Smooth muscle cell (in vitro differentiated cells): ENCODE measurements around the gene LLGL2. TPM values are rescaled to one million over a fixed set of nuclear protein-coding genes. Genes with fewer than 3 reads are reported as not detected.
"Not testable (repeated sequence)": the region's sequence is repeated elsewhere in the genome, so short reads cannot be mapped to it uniquely, and the experiment has no call there.

Source experiments
- DNase-seq: peaks from one replicate; lab custom pipeline; 2025; ENCODE audit not compliant: unreplicated experiment; lab: John Stamatoyannopoulos, UW
- H2AFZ ChIP-seq: fragments of 200-600 bp; sonication (generic); 2 replicates; pipeline ENCODE4 v1.6.0; 2016; ENCODE audit warnings: antibody characterized with exemption, low read depth, mild to moderate bottlenecking
- H3F3A ChIP-seq: fragments of 200-600 bp; sonication (generic); 2 replicates; pipeline ENCODE4 v1.6.0; 2017; ENCODE audit warnings: antibody characterized with exemption, low read depth
- H3K27ac ChIP-seq: fragments of 200-600 bp; sonication (generic); 2 replicates; pipeline ENCODE4 v1.5.1; 2016; ENCODE audit warnings: low read depth, mild to moderate bottlenecking
- H3K27me3 ChIP-seq: fragments of 200-600 bp; sonication (generic); 2 replicates; pipeline ENCODE4 v1.6.1; 2016; ENCODE audit warnings: low read depth, mild to moderate bottlenecking
- H3K36me3 ChIP-seq: fragments of 200-600 bp; sonication (generic); 2 replicates; pipeline ENCODE4 v1.5.1; 2016; ENCODE audit warnings: low read depth
- H3K4me1 ChIP-seq: fragments of 200-600 bp; sonication (generic); 2 replicates; pipeline ENCODE4 v1.5.1; 2016; ENCODE audit warnings: low read depth
- H3K4me2 ChIP-seq: fragments of 200-600 bp; sonication (generic); 2 replicates; pipeline ENCODE4 v1.6.0; 2016; ENCODE audit warnings: mild to moderate bottlenecking
- H3K4me3 ChIP-seq: fragments of 200-600 bp; sonication (generic); 2 replicates; pipeline ENCODE4 v1.5.1; 2016; ENCODE audit warnings: mild to moderate bottlenecking
- H3K79me2 ChIP-seq: fragments of 200-600 bp; sonication (generic); 2 replicates; pipeline ENCODE4 v1.6.0; 2016; ENCODE audit warnings: low read depth, mild to moderate bottlenecking
- H3K9ac ChIP-seq: fragments of 200-600 bp; sonication (generic); 2 replicates; pipeline ENCODE4 v1.6.0; 2016; ENCODE audit warnings: low read depth
- H3K9me3 ChIP-seq: fragments of 200-600 bp; sonication (generic); replicated peaks from 2 replicates; pipeline ENCODE4 v1.5.1; 2016; ENCODE audit warnings: low read depth
- H4K20me1 ChIP-seq: fragments of 200-600 bp; sonication (generic); 2 replicates; pipeline ENCODE4 v1.6.0; 2016; ENCODE audit warnings: low read depth
- CTCF ChIP-seq: fragments of 200-600 bp; sonication (generic); IDR thresholded peaks from 2 replicates; pipeline ENCODE4 v1.5.1; 2017; ENCODE audit warnings: borderline replicate concordance, mild to moderate bottlenecking, antibody characterized with exemption; ENCODE audit not compliant: insufficient read depth, poor library complexity, severe bottlenecking
- WGBS: methylation state at CpG from one replicate; pipeline ENCODE4 v1.1.7; 2016; ENCODE audit warnings: low lambda C conversion rate; 5-methylcytosine and 5-hydroxymethylcytosine counted together
- polyA plus RNA-seq: library from polyadenylated mRNA; unstranded; fragments of >200 nt; fragmentation: Nextera tagmentation; extraction: Ambion mirVana; gene quantifications from 2 replicates; pipeline ENCODE4 v1.2.1, GENCODE V29; 2016
- total RNA-seq: library from RNA; depleted of rRNA; stranded (reverse); fragments of >200 nt; gene quantifications from 2 replicates; pipeline ENCODE4 v1.2.3, GENCODE V29; 2014

Gene LLGL2
- total and polyA plus RNA-seq, 2 experiments from 2014 or later, result 9.9 to 12.7 TPM

- Histone ChIP-seq H3K4me2 (no peak overlapping the region), H3K9me3 (no peaks in the 10 kb centered on the region), H3K4me3 (no peak overlapping the region), H3K4me1 (no peaks in the 10 kb centered on the region), H2AFZ (no peak overlapping the region), H3F3A (no peaks in the 10 kb centered on the region), H4K20me1 (no peaks in the 10 kb centered on the region), H3K36me3 (no peaks in the 10 kb centered on the region), H3K9ac (no peak overlapping the region), H3K27me3 (no peaks in the 10 kb centered on the region), H3K27ac (no peak overlapping the region), H3K79me2 (no peaks in the 10 kb centered on the region)
- 96% methylated on average over 29 of the region's 29 CpGs for WGBS
- DNase-seq, result no peak
- no peak for TF ChIP-seq CTCF
Observed at GRCh38 chr17:75574404-75575036, 49.0 kb downstream of the LLGL2 start.

- no peaks in the 10 kb centered on the region for H4K20me1 ChIP-seq
- no peaks in the 10 kb centered on the region for H3F3A ChIP-seq
- no peak overlapping the region for H2AFZ ChIP-seq
- no peak for DNase-seq
- no peaks in the 10 kb centered on the region for H3K27me3 ChIP-seq
- H3K4me1 ChIP-seq, result no peaks in the 10 kb centered on the region
- no peak for TF ChIP-seq CTCF
- WGBS, result 92% methylated on average over 10 of the region's 10 CpGs
- H3K9ac ChIP-seq, result no peak overlapping the region
- H3K4me2 ChIP-seq, result no peak overlapping the region
- no peaks in the 10 kb centered on the region for H3K79me2 ChIP-seq
- no peaks in the 10 kb centered on the region for H3K36me3 ChIP-seq
- H3K9me3 ChIP-seq, result no peaks in the 10 kb centered on the region
- H3K27ac ChIP-seq, result no peak overlapping the region
- no peak overlapping the region for H3K4me3 ChIP-seq
Observed at GRCh38 chr17:75575197-75575596, 49.7 kb downstream of the LLGL2 start.

DNA sequence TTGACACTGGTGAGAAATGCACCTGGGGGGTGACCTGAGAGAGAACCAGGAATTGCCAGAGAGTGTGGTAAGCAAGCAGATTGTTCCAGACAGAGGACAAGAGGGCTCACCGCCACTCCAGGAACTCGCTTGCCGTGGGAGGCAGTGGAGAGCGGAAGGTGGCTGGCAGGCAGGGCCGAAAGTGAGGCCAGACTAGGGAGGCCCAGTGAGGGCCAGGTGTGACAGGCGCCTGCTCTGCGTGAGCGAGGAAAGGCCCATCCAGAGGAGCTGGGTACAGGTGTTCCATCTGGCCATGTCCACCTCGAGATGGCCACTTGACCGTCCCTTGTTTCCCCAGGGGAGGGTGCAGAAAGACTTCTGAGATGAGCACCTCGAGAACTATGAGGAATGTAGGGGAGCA, 50.2 kb downstream of the LLGL2 start:
- no peaks in the 10 kb centered on the region for H3K4me1 ChIP-seq
- H3K79me2 ChIP-seq, result no peaks in the 10 kb centered on the region
- TF ChIP-seq CTCF, result no peak
- DNase-seq, result no peak
- no peak overlapping the region for H3K9ac ChIP-seq
- 81% methylated on average over 11 of the region's 11 CpGs for WGBS
- no peaks in the 10 kb centered on the region for H4K20me1 ChIP-seq
- no peak overlapping the region for H3K4me2 ChIP-seq
- no peaks in the 10 kb centered on the region for H3F3A ChIP-seq
- no peak overlapping the region for H3K27ac ChIP-seq
- no peak overlapping the region for H2AFZ ChIP-seq
- no peaks in the 10 kb centered on the region for H3K9me3 ChIP-seq
- no peaks in the 10 kb centered on the region for H3K27me3 ChIP-seq
- no peaks in the 10 kb centered on the region for H3K36me3 ChIP-seq
- H3K4me3 ChIP-seq, result no peak overlapping the region

DNA sequence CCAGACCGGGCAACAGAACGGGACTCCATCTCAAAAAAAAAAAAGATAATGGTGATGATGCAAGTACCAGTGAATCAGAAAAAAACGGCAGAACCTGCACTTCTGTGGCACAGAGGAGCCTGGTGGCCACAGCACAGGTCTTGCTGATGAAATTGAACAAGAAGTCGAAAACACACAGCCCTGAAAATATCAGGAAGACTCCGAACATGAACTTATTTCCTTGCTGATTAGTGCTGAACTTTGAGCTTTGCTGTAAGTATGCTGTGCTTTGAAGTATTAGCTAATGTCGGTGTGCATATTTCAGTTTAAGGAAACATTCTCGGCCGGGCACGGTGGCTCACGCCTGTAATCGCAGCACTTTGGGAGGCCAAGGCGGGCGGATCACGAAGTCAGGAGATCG, 51.2 kb downstream of the LLGL2 start:
- H3K9ac ChIP-seq, result no peak overlapping the region
- no peaks in the 10 kb centered on the region for H3K79me2 ChIP-seq
- no peaks in the 10 kb centered on the region for H3K27me3 ChIP-seq
- DNase-seq, result no peak
- 76% methylated on average over 14 of the region's 15 CpGs for WGBS
- H3K36me3 ChIP-seq, result no peaks in the 10 kb centered on the region
- no peak for TF ChIP-seq CTCF
- H3K4me3 ChIP-seq, result no peak overlapping the region
- no peaks in the 10 kb centered on the region for H4K20me1 ChIP-seq
- no peaks in the 10 kb centered on the region for H3K4me1 ChIP-seq
- no peak overlapping the region for H3K27ac ChIP-seq
- no peak overlapping the region for H2AFZ ChIP-seq
- no peaks in the 10 kb centered on the region for H3K9me3 ChIP-seq
- no peak overlapping the region for H3K4me2 ChIP-seq
- no peaks in the 10 kb centered on the region for H3F3A ChIP-seq

DNA sequence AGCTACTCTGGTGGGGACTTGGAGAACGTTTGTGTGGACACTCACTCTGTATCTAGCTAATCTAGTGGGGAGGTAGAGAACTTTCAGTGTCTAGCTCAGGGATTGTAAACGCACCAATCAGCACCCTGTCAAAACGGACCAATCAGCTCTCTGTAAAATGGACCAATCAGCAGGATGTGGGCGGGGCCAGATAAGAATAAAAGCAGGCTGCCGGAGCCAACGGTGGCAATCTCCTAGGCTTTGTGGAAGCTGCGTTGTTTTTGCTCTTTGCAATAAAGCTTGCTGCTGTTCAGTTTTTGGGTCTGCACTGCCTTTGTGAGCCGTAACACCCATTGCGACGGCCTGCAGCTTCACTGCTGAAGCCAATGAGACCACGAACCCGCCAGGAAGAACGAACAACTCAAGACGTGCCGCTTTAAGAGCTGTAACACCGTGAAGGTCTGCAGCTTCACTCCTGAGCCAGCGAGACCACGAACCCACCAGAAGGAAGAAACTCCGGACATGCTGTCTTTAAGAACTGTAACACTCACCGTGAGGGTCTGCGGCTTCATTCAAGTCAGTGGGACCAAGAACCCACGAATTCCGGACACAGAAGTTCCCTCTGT, 55.7 kb downstream of the LLGL2 start:
- H3K4me3 ChIP-seq, H3K4me2 ChIP-seq, H3K79me2 ChIP-seq, H3K27me3 ChIP-seq, H3K27ac ChIP-seq, H3K9me3 ChIP-seq, H3K9ac ChIP-seq, H3F3A ChIP-seq, H3K36me3 ChIP-seq, DNase-seq, H3K4me1 ChIP-seq, H4K20me1 ChIP-seq, H2AFZ ChIP-seq: not testable (repeated sequence)
- WGBS, result 90% methylated on average over 23 of the region's 23 CpGs
